Type B pancreatic cell (in vitro differentiated cells): ENCODE data around the gene GUCY1A2. TPM values are rescaled to one million over a fixed set of nuclear protein-coding genes. Genes with fewer than 3 reads are reported as not detected.

ENCODE experiments used
- DNase-seq: peaks from one replicate; pipeline ENCODE4 v3.0.0; 2021; ENCODE audit warnings: mixed read lengths; ENCODE audit not compliant: unreplicated experiment; ENCODE audit errors: extremely low spot score
- H3K27ac Mint-ChIP-seq: 2 replicates; pipeline ENCODE4 v1.8.0; 2021; ENCODE audit warnings: mild to moderate bottlenecking, mixed read lengths
- H3K27me3 Mint-ChIP-seq: 2 replicates; pipeline ENCODE4 v1.8.0; 2021; ENCODE audit warnings: mixed read lengths
- H3K36me3 Mint-ChIP-seq: 2 replicates; pipeline ENCODE4 v1.8.0; 2021; ENCODE audit warnings: mixed read lengths
- H3K4me1 Mint-ChIP-seq: one replicate; pipeline ENCODE4 v1.8.0; 2021; ENCODE audit warnings: mixed read lengths; ENCODE audit not compliant: unreplicated experiment
- H3K4me3 Mint-ChIP-seq: 2 replicates; pipeline ENCODE4 v1.8.0; 2021; ENCODE audit warnings: mild to moderate bottlenecking, mixed read lengths
- H3K9me3 Mint-ChIP-seq: 2 replicates; pipeline ENCODE4 v1.8.0; 2021; ENCODE audit warnings: mixed read lengths
- total RNA-seq: library from RNA; stranded (reverse); gene quantifications from 2 replicates; pipeline ENCODE4 v1.2.1, GENCODE V29; 2021; ENCODE audit warnings: low replicate concordance
- TF ChIP-seq, protein P1 (sequence below): fragments of 200-600 bp; sonication (generic); conservative IDR thresholded peaks from 2 replicates; pipeline ENCODE4 v1.5.0; 2021; ENCODE audit warnings: antibody characterized with exemption, mild to moderate bottlenecking

The GUCY1A2 gene
- total RNA-seq, 1 donor from 2014 or later = 13.2 TPM

DNA sequence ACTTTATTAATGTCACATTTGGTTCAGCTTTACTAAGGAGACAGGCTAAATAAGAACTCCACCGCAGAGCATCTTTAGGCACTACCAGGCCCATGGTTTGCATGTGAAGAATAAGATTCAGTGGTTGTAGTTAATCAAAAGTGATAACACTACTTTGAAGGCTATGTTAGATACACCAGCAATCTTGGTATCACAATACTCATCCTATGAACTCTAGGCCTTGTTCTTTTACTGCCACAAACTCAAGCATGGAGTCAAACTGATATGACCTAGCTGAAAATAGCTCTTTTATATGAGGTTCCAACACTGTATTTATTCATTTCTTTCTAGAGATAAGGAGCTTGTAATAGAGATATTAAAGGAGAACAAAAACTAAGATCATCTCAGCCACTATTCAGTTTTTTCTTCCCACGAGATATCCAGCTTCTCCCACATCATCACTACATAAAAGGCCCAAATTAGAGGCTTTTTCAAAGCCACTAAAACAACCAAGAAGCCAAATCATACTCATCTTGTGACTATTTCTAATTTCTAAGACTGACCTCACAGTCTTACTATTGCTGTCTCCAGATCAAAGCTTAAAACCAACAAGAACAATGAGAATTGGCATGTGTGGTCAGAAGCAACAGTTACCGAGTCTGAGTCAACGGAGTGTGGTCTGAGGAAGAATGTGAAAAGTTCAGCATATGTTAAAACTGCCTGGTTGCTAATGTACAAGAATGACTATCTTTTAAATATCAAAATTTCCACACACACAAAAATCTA, 25.1 kb upstream of the GUCY1A2 start:
- Mint-ChIP-seq H3K36me3 (no peaks in the 10 kb centered on the region), H3K9me3 (peaks cover 5% of the 10 kb centered on the region), H3K27ac (no peak overlapping the region), H3K27me3 (no peaks in the 10 kb centered on the region), H3K4me3 (no peak overlapping the region), H3K4me1 (no peaks in the 10 kb centered on the region)
- no peak for DNase-seq
- TF ChIP-seq, protein P1, sequence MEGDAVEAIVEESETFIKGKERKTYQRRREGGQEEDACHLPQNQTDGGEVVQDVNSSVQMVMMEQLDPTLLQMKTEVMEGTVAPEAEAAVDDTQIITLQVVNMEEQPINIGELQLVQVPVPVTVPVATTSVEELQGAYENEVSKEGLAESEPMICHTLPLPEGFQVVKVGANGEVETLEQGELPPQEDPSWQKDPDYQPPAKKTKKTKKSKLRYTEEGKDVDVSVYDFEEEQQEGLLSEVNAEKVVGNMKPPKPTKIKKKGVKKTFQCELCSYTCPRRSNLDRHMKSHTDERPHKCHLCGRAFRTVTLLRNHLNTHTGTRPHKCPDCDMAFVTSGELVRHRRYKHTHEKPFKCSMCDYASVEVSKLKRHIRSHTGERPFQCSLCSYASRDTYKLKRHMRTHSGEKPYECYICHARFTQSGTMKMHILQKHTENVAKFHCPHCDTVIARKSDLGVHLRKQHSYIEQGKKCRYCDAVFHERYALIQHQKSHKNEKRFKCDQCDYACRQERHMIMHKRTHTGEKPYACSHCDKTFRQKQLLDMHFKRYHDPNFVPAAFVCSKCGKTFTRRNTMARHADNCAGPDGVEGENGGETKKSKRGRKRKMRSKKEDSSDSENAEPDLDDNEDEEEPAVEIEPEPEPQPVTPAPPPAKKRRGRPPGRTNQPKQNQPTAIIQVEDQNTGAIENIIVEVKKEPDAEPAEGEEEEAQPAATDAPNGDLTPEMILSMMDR = no peak

DNA sequence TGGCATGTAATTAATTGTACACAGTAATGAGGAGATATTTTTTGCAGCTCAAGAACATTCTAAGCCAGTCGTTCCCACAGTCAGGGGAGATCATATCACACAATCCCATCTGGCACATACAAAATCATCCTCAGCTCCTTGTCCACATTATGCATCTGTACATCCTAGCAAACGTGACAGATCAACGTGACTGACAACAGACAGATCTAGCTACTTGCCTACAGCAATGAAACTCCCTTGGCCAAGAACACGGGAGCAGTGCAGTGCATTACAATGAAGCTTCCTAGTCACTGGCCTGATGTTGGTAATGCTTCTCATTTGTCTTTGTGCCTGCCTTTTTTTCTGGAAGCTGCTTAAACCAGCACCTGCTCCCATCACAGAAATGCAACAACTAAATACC, 24.5 kb upstream of the GUCY1A2 start:
- no peak overlapping the region for H3K27ac Mint-ChIP-seq
- no peaks in the 10 kb centered on the region for H3K27me3 Mint-ChIP-seq
- peaks cover 5% of the 10 kb centered on the region for H3K9me3 Mint-ChIP-seq
- no peaks in the 10 kb centered on the region for H3K4me1 Mint-ChIP-seq
- TF ChIP-seq, protein P1 = no peak
- DNase-seq = no peak
- no peaks in the 10 kb centered on the region for H3K36me3 Mint-ChIP-seq
- H3K4me3 Mint-ChIP-seq = no peak overlapping the region

DNA sequence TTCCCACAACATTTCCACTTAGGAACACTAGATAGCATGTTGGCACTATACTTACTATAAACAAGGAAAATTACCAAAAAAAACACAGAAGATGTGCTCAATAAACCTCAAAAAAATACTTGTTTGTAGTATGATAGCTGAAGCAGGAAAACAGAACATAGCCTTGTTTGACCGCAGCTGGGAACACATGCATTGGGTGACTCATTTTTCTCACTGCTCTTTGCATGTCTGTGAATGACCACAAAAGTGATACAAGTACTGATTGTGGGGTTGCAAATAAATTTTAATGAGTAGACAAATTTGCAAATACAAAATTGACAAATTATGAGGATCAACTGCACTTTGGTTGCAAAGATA, 22.8 kb upstream of the GUCY1A2 start:
- no peak overlapping the region for H3K27ac Mint-ChIP-seq
- no peak overlapping the region for H3K4me3 Mint-ChIP-seq
- no peak for DNase-seq
- H3K27me3 Mint-ChIP-seq = no peaks in the 10 kb centered on the region
- TF ChIP-seq, protein P1 = no peak
- peaks cover 5% of the 10 kb centered on the region for H3K9me3 Mint-ChIP-seq
- H3K4me1 Mint-ChIP-seq = no peaks in the 10 kb centered on the region
- no peaks in the 10 kb centered on the region for H3K36me3 Mint-ChIP-seq

DNA sequence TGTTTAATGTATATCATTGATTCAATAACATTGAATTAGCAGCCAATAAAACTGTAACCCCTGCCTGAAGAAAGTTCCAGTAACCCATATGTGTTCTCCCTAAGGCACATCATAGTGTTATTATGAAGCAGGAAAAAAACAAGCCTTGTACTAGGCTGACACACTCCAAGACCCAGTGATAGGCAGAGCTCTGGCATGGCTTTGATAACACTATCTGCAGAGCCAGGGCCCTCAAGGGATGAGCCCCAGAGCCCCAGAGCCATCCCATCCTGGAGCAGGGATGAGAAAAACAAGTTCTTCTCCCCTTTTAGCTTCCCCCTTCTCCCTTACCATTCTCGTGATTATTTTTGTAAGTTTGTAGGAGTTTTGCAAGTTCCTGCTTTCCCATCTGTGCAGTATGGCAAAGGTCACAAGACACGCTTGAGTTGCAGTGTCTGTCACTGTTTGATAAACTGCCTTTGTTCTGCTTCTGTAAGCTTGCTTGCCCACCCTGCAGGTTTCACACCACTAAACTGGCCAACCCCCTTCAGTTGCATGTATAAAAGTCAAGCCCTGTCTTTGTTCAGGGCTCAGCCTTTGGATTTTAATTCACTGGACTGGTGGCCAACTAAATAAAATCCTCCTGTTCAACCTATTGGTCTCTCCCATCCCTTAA, 22.3 kb upstream of the GUCY1A2 start:
- H3K4me3 Mint-ChIP-seq = no peak overlapping the region
- no peaks in the 10 kb centered on the region for H3K27me3 Mint-ChIP-seq
- H3K27ac Mint-ChIP-seq = no peak overlapping the region
- DNase-seq = no peak
- peaks cover 5% of the 10 kb centered on the region for H3K9me3 Mint-ChIP-seq
- TF ChIP-seq, protein P1 = no peak
- H3K4me1 Mint-ChIP-seq = no peaks in the 10 kb centered on the region
- H3K36me3 Mint-ChIP-seq = no peaks in the 10 kb centered on the region

DNA sequence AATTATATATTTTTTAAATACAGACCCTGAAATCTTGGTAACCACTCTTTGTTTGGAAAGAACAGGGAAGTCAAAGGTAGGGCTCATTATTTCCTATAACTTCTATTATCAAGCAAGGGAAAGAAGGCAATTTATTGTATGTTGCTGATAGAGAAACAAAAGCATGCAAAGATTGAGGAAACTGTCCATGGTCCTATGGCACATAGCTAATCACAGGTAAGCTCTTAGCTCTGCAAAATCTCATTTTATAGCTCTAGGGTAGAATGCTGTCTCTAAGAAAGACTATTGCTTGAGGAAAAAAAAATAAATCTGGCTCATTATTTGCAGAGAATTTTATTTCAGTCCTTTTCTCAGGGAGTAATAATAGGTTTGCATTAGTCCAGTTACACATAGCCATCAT, 7.4 kb upstream of the GUCY1A2 start:
- Mint-ChIP-seq H3K4me1 (no peaks in the 10 kb centered on the region), H3K27me3 (peaks cover 23% of the 10 kb centered on the region), H3K4me3 (no peak overlapping the region), H3K36me3 (no peaks in the 10 kb centered on the region), H3K9me3 (no peaks in the 10 kb centered on the region), H3K27ac (no peak overlapping the region)
- no peak for DNase-seq
- TF ChIP-seq, protein P1 = no peak
